GM23338 (cell line): ENCODE data around the gene MLLT6. TPM values are rescaled to one million over a fixed set of nuclear protein-coding genes. Genes with fewer than 3 reads are reported as not detected.

ENCODE experiments used
- ATAC-seq: fragments of 200-7000 bp; cut with Tn5 transposase; 3 replicates; pipeline ENCODE4 v1.9.1; 2020
- DNase-seq: peaks from one replicate; pipeline ENCODE4 v3.0.0-alpha.2; 2015; ENCODE audit warnings: low spot score
- H2AFZ ChIP-seq: fragments of 200-600 bp; sonication (generic); 2 replicates; pipeline ENCODE4 v1.8.0; 2016; ENCODE audit warnings: antibody characterized with exemption, mild to moderate bottlenecking, moderate library complexity
- H3F3A ChIP-seq: fragments of 200-600 bp; sonication (generic); replicated peaks from 2 replicates; pipeline ENCODE4 v1.8.0; 2017; ENCODE audit warnings: antibody characterized with exemption, mixed run types, low read depth
- H3K27ac ChIP-seq: fragments of 200-600 bp; sonication (generic); 2 replicates; pipeline ENCODE4 v1.6.1; 2016; ENCODE audit warnings: low read depth
- H3K27me3 ChIP-seq: fragments of 200-600 bp; sonication (generic); 2 replicates; pipeline ENCODE4 v1.8.0; 2016; ENCODE audit warnings: mild to moderate bottlenecking, mixed run types, moderate library complexity; ENCODE audit not compliant: insufficient read depth
- H3K36me3 ChIP-seq: fragments of 200-600 bp; sonication (generic); 2 replicates; pipeline ENCODE4 v1.8.0; 2016; ENCODE audit warnings: mild to moderate bottlenecking; ENCODE audit not compliant: insufficient read depth
- H3K4me1 ChIP-seq: fragments of 200-600 bp; sonication (generic); 2 replicates; pipeline ENCODE4 v1.8.0; 2016; ENCODE audit warnings: mild to moderate bottlenecking, moderate library complexity; ENCODE audit not compliant: insufficient read depth
- H3K4me2 ChIP-seq: fragments of 200-600 bp; sonication (generic); 2 replicates; pipeline ENCODE4 v1.7.1; 2017; ENCODE audit warnings: mixed run types
- H3K4me3 ChIP-seq: fragments of 200-600 bp; sonication (generic); 2 replicates; pipeline ENCODE4 v1.6.1; 2016; ENCODE audit warnings: mixed run types
- H3K79me2 ChIP-seq: fragments of 200-600 bp; sonication (generic); replicated peaks from 2 replicates; pipeline ENCODE4 v1.8.0; 2017; ENCODE audit warnings: mild to moderate bottlenecking; ENCODE audit not compliant: insufficient read depth
- H3K9me2 ChIP-seq: fragments of 200-600 bp; sonication (generic); 2 replicates; pipeline ENCODE4 v1.8.0; 2017; ENCODE audit not compliant: insufficient read depth
- H4K20me1 ChIP-seq: fragments of 200-600 bp; sonication (generic); replicated peaks from 2 replicates; pipeline ENCODE4 v1.8.0; 2017; ENCODE audit warnings: mild to moderate bottlenecking; ENCODE audit not compliant: insufficient read depth
- H3K27ac Mint-ChIP-seq: 2 replicates; pipeline ENCODE4 v1.8.0; 2020; ENCODE audit warnings: inconsistent platforms, mild to moderate bottlenecking, moderate library complexity, mixed read lengths
- H3K27me3 Mint-ChIP-seq: 3 replicates; pipeline ENCODE4 v1.8.0; 2022; ENCODE audit warnings: low read depth, mild to moderate bottlenecking, moderate library complexity, mixed read lengths, inconsistent platforms; ENCODE audit not compliant: insufficient read depth, poor library complexity
- H3K36me3 Mint-ChIP-seq: 3 replicates; pipeline ENCODE4 v1.8.0; 2021; ENCODE audit warnings: low read depth, mild to moderate bottlenecking, inconsistent platforms, moderate library complexity, mixed read lengths
- H3K4me1 Mint-ChIP-seq: 3 replicates; pipeline ENCODE4 v1.8.0; 2020; ENCODE audit warnings: mild to moderate bottlenecking, inconsistent platforms, mixed read lengths
- H3K4me3 Mint-ChIP-seq: 3 replicates; pipeline ENCODE4 v1.8.0; 2021; ENCODE audit warnings: moderate library complexity, mild to moderate bottlenecking, inconsistent platforms, mixed read lengths
- H3K9me3 Mint-ChIP-seq: 3 replicates; pipeline ENCODE4 v1.8.0; 2020; ENCODE audit warnings: moderate library complexity, mild to moderate bottlenecking, inconsistent platforms, mixed read lengths
- EZH2 ChIP-seq: fragments of 200-600 bp; sonication (generic); IDR thresholded peaks from one replicate; pipeline ENCODE4 v1.8.0; 2017; ENCODE audit warnings: antibody characterized with exemption, mild to moderate bottlenecking, low read depth; ENCODE audit not compliant: unreplicated experiment
- EZH2phosphoT487 ChIP-seq: fragments of 200-600 bp; sonication (generic); IDR thresholded peaks from one replicate; pipeline ENCODE4 v1.8.1; 2018; ENCODE audit warnings: antibody characterized with exemption; ENCODE audit not compliant: unreplicated experiment
- JUNB ChIP-seq: IDR thresholded peaks from one replicate; pipeline ENCODE4 v1.6.1; 2016; ENCODE audit warnings: antibody characterized with exemption; ENCODE audit not compliant: unreplicated experiment
- NANOG ChIP-seq: IDR thresholded peaks from 2 replicates; pipeline ENCODE4 v1.6.1; 2016; ENCODE audit warnings: antibody characterized with exemption, borderline replicate concordance
- POLR2AphosphoS5 ChIP-seq: IDR thresholded peaks from 2 replicates; pipeline ENCODE4 v1.6.1; 2016; ENCODE audit warnings: antibody characterized with exemption, low read depth
- STAT1 ChIP-seq: IDR thresholded peaks from one replicate; pipeline ENCODE4 v1.6.1; 2016; ENCODE audit warnings: antibody characterized with exemption; ENCODE audit not compliant: unreplicated experiment
- ZNF114 ChIP-seq: fragments of 250-450 bp; sonication (Bioruptor Pico); IDR thresholded peaks from 2 replicates; pipeline ENCODE4 v1.5.0; 2020; ENCODE audit warnings: mild to moderate bottlenecking, moderate library complexity
- ZNF331 ChIP-seq: fragments of 250-450 bp; sonication (Bioruptor Pico); IDR thresholded peaks from 2 replicates; pipeline ENCODE4 v1.5.0; 2020; ENCODE audit warnings: low read depth, mild to moderate bottlenecking, moderate library complexity
- polyA plus RNA-seq: library from polyadenylated mRNA; unstranded; fragments of >200 nt; fragmentation: Nextera tagmentation; extraction: Ambion mirVana; gene quantifications from 2 replicates; pipeline ENCODE4 v1.2.1, GENCODE V29; 2016
- total RNA-seq: library from RNA; depleted of rRNA; stranded (reverse); fragments of >200 nt; shearing (Covaris generic); gene quantifications from 2 replicates; pipeline ENCODE4 v1.2.3, GENCODE V29; 2014
- TF ChIP-seq, protein P1 (sequence below): fragments of 250-450 bp; sonication (Bioruptor Pico); IDR thresholded peaks from 2 replicates; pipeline ENCODE4 v1.5.0; 2020; ENCODE audit warnings: mild to moderate bottlenecking, moderate library complexity
- TF ChIP-seq, protein P2 (sequence below): IDR thresholded peaks from one replicate; pipeline ENCODE4 v1.6.1; 2018; ENCODE audit warnings: antibody characterized with exemption; ENCODE audit not compliant: unreplicated experiment
- TF ChIP-seq, protein P3 (sequence below): IDR thresholded peaks from 2 replicates; pipeline ENCODE4 v1.6.1; 2016; ENCODE audit warnings: antibody characterized with exemption

Gene MLLT6
- total and polyA plus RNA-seq, 2 experiments from 2014 or later: 2.6 to 2.8 TPM

DNA sequence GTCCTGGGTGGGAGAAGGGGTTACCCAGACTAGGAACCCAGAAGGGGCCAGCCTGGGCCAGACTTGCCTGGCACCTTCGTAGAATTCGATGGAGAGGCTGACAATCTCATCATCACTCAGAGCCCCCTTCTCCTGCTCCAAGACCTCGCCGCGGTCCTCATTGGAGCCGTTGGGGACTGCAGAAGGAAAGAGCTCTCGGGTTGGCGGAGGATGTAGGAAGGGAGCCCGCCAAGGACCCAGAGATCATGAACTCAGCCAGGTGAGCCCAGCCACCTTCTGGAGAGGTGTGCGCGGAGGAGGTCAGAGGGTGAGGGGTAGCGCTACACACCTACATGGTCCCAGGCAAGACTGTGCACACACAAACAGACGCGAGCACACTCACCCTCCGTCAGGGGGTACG lies 33.6 kb downstream of the MLLT6 start:
- H3K9me2 ChIP-seq: no peaks in the 10 kb centered on the region
- Mint-ChIP-seq H3K4me1 (peaks cover 42% of the 10 kb centered on the region), H3K9me3 (no peaks in the 10 kb centered on the region; the same call in 2 of the 3 replicates), H3K27ac (no peak overlapping the region), H3K36me3 (peaks cover 81% of the 10 kb centered on the region), H3K4me3 (no peak overlapping the region), H3K27me3 (peaks cover 21% of the 10 kb centered on the region)
- H3K79me2 ChIP-seq: peaks cover 38% of the 10 kb centered on the region
- H3K36me3 ChIP-seq: peaks cover 5% of the 10 kb centered on the region
- ATAC-seq (no peak), DNase-seq (no peak)
- H4K20me1 ChIP-seq: peaks cover 48% of the 10 kb centered on the region
- H3K4me3 ChIP-seq: no peak overlapping the region
- TF ChIP-seq JUNB (no peak), STAT1 (no peak), NANOG (no peak)
- TF ChIP-seq, protein P1, sequence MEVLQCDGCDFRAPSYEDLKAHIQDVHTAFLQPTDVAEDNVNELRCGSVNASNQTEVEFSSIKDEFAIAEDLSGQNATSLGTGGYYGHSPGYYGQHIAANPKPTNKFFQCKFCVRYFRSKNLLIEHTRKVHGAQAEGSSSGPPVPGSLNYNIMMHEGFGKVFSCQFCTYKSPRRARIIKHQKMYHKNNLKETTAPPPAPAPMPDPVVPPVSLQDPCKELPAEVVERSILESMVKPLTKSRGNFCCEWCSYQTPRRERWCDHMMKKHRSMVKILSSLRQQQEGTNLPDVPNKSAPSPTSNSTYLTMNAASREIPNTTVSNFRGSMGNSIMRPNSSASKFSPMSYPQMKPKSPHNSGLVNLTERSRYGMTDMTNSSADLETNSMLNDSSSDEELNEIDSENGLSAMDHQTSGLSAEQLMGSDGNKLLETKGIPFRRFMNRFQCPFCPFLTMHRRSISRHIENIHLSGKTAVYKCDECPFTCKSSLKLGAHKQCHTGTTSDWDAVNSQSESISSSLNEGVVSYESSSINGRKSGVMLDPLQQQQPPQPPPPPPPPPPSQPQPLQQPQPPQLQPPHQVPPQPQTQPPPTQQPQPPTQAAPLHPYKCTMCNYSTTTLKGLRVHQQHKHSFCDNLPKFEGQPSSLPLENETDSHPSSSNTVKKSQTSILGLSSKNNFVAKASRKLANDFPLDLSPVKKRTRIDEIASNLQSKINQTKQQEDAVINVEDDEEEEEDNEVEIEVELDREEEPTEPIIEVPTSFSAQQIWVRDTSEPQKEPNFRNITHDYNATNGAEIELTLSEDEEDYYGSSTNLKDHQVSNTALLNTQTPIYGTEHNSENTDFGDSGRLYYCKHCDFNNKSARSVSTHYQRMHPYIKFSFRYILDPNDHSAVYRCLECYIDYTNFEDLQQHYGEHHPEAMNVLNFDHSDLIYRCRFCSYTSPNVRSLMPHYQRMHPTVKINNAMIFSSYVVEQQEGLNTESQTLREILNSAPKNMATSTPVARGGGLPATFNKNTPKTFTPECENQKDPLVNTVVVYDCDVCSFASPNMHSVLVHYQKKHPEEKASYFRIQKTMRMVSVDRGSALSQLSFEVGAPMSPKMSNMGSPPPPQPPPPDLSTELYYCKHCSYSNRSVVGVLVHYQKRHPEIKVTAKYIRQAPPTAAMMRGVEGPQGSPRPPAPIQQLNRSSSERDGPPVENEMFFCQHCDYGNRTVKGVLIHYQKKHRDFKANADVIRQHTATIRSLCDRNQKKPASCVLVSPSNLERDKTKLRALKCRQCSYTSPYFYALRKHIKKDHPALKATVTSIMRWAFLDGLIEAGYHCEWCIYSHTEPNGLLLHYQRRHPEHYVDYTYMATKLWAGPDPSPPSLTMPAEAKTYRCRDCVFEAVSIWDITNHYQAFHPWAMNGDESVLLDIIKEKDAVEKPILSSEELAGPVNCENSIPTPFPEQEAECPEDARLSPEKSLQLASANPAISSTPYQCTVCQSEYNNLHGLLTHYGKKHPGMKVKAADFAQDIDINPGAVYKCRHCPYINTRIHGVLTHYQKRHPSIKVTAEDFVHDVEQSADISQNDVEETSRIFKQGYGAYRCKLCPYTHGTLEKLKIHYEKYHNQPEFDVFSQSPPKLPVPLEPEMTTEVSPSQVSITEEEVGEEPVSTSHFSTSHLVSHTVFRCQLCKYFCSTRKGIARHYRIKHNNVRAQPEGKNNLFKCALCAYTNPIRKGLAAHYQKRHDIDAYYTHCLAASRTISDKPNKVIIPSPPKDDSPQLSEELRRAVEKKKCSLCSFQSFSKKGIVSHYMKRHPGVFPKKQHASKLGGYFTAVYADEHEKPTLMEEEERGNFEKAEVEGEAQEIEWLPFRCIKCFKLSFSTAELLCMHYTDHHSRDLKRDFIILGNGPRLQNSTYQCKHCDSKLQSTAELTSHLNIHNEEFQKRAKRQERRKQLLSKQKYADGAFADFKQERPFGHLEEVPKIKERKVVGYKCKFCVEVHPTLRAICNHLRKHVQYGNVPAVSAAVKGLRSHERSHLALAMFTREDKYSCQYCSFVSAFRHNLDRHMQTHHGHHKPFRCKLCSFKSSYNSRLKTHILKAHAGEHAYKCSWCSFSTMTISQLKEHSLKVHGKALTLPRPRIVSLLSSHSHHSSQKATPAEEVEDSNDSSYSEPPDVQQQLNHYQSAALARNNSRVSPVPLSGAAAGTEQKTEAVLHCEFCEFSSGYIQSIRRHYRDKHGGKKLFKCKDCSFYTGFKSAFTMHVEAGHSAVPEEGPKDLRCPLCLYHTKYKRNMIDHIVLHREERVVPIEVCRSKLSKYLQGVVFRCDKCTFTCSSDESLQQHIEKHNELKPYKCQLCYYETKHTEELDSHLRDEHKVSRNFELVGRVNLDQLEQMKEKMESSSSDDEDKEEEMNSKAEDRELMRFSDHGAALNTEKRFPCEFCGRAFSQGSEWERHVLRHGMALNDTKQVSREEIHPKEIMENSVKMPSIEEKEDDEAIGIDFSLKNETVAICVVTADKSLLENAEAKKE (CRISPR knock-in tag): no peak
- H3K4me2 ChIP-seq: no peak overlapping the region
- peaks cover 14% of the 10 kb centered on the region for H3K4me1 ChIP-seq
- no peak overlapping the region for H3K27ac ChIP-seq
- no peaks in the 10 kb centered on the region for H3K27me3 ChIP-seq
- H3F3A ChIP-seq: peaks cover 12% of the 10 kb centered on the region; the same call in 1 of the 2 replicates
- H2AFZ ChIP-seq: no peak overlapping the region

DNA sequence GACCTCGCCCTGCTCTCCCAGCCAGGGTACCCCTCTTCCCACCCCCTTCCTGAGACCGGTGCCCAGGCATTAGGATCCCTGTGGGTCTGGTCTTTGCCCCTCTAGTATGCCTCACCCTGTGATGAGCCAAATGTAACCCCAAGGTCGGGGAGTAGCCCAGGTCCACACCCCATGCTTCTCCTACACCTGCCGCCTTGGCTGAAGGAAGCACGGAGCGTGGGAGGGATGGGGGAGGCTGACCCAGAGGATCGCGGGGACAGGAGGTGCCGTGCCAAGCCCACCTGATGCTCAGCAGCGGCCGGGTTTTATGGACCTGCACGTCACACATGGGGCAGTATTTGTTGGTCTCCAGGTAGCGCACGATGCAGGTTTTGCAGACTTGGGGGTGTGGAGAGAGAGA lies 34.2 kb downstream of the MLLT6 start:
- H4K20me1 ChIP-seq: peaks cover 52% of the 10 kb centered on the region
- H3K27ac Mint-ChIP-seq: no peak overlapping the region
- no peak for TF ChIP-seq ZNF114 (CRISPR knock-in tag)
- no peak for TF ChIP-seq POLR2AphosphoS5
- TF ChIP-seq, protein P2, sequence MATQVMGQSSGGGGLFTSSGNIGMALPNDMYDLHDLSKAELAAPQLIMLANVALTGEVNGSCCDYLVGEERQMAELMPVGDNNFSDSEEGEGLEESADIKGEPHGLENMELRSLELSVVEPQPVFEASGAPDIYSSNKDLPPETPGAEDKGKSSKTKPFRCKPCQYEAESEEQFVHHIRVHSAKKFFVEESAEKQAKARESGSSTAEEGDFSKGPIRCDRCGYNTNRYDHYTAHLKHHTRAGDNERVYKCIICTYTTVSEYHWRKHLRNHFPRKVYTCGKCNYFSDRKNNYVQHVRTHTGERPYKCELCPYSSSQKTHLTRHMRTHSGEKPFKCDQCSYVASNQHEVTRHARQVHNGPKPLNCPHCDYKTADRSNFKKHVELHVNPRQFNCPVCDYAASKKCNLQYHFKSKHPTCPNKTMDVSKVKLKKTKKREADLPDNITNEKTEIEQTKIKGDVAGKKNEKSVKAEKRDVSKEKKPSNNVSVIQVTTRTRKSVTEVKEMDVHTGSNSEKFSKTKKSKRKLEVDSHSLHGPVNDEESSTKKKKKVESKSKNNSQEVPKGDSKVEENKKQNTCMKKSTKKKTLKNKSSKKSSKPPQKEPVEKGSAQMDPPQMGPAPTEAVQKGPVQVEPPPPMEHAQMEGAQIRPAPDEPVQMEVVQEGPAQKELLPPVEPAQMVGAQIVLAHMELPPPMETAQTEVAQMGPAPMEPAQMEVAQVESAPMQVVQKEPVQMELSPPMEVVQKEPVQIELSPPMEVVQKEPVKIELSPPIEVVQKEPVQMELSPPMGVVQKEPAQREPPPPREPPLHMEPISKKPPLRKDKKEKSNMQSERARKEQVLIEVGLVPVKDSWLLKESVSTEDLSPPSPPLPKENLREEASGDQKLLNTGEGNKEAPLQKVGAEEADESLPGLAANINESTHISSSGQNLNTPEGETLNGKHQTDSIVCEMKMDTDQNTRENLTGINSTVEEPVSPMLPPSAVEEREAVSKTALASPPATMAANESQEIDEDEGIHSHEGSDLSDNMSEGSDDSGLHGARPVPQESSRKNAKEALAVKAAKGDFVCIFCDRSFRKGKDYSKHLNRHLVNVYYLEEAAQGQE: no peak
- no peak for TF ChIP-seq EZH2phosphoT487
- TF ChIP-seq, protein P3, sequence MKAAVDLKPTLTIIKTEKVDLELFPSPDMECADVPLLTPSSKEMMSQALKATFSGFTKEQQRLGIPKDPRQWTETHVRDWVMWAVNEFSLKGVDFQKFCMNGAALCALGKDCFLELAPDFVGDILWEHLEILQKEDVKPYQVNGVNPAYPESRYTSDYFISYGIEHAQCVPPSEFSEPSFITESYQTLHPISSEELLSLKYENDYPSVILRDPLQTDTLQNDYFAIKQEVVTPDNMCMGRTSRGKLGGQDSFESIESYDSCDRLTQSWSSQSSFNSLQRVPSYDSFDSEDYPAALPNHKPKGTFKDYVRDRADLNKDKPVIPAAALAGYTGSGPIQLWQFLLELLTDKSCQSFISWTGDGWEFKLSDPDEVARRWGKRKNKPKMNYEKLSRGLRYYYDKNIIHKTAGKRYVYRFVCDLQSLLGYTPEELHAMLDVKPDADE: no peak
- TF ChIP-seq NANOG: no peak
- TF ChIP-seq ZNF331 (CRISPR knock-in tag): no peak
- no peak for TF ChIP-seq EZH2

More for the DNA sequence above, 34.2 kb downstream of the MLLT6 start:
- Histone ChIP-seq H2AFZ (no peak overlapping the region), H3K27me3 (no peaks in the 10 kb centered on the region), H3K79me2 (peaks cover 44% of the 10 kb centered on the region), H3F3A (peaks cover 12% of the 10 kb centered on the region; the same call in 1 of the 2 replicates), H3K36me3 (peaks cover 5% of the 10 kb centered on the region), H3K9me2 (no peaks in the 10 kb centered on the region), H3K4me3 (no peak overlapping the region), H3K27ac (no peak overlapping the region), H3K4me1 (peaks cover 17% of the 10 kb centered on the region), H3K4me2 (no peak overlapping the region)
- Mint-ChIP-seq H3K4me3 (no peak overlapping the region), H3K4me1 (peaks cover 42% of the 10 kb centered on the region), H3K27me3 (peaks cover 26% of the 10 kb centered on the region), H3K9me3 (no peaks in the 10 kb centered on the region; the same call in 2 of the 3 replicates), H3K36me3 (peaks cover 76% of the 10 kb centered on the region)
- ATAC-seq: no peak
- no peak for DNase-seq
